OCI-LY3 (cell line): Measurements from ENCODE around the gene SLC25A25.

Experiments
- EZH2phosphoT487 ChIP-seq: fragments of 200-600 bp; shearing (Covaris generic); IDR thresholded peaks from 2 replicates; pipeline ENCODE4 v1.6.1; 2018; ENCODE audit warnings: antibody characterized with exemption, mixed run types, low read depth
- TF ChIP-seq, protein P1 (sequence below): fragments of 200-600, 300-600 bp; sonication (generic); IDR thresholded peaks from 2 replicates; pipeline ENCODE4 v1.5.1; 2014; ENCODE audit warnings: antibody characterized with exemption, low read length, low read depth

DNA sequence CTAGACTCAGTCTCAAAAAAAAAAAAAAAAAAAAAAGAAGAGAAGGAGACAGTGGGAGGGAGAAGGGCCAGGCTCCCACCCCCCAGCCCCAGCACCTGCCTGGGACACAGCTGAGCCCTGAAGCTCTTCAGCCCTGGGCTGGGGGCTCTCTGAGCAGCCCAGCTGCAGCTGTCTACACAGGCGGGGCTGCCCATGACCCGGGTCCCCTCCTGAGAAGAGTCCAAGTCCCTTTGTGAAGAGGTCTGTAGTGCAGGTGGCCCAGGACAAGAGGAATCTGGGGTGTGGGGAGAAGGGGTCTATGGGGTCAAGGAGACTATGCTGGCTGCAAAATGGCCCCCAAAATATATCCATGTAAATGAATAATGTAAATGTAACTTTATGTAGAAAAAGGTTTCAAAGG is 74.6 kb downstream of the SLC25A25 start:
- TF ChIP-seq, protein P1, sequence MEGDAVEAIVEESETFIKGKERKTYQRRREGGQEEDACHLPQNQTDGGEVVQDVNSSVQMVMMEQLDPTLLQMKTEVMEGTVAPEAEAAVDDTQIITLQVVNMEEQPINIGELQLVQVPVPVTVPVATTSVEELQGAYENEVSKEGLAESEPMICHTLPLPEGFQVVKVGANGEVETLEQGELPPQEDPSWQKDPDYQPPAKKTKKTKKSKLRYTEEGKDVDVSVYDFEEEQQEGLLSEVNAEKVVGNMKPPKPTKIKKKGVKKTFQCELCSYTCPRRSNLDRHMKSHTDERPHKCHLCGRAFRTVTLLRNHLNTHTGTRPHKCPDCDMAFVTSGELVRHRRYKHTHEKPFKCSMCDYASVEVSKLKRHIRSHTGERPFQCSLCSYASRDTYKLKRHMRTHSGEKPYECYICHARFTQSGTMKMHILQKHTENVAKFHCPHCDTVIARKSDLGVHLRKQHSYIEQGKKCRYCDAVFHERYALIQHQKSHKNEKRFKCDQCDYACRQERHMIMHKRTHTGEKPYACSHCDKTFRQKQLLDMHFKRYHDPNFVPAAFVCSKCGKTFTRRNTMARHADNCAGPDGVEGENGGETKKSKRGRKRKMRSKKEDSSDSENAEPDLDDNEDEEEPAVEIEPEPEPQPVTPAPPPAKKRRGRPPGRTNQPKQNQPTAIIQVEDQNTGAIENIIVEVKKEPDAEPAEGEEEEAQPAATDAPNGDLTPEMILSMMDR: no peak
- no peak for TF ChIP-seq EZH2phosphoT487
